RWPE2 (cell line): Measurements from ENCODE around the gene DDX49.
"Not testable (repeated sequence)": the region's sequence is repeated elsewhere in the genome, so short reads cannot be mapped to it uniquely, and the experiment has no call there.

Experiments used
- ATAC-seq: fragments of 200-7000 bp; cut with Tn5 transposase; 3 replicates; pipeline ENCODE4 v1.9.1; 2021; ENCODE audit warnings: low read depth
- DNase-seq: peaks from one replicate; pipeline ENCODE4 v3.0.0-alpha.2; 2020; ENCODE audit warnings: low spot score
- H3K27ac ChIP-seq: fragments of 450-650 bp; 2 replicates; pipeline ENCODE4 v1.5.1; 2017; ENCODE audit warnings: mild to moderate bottlenecking; ENCODE audit not compliant: poor library complexity, severe bottlenecking
- H3K27me3 ChIP-seq: fragments of 250-450 bp; sonication (Bioruptor Pico); 2 replicates; pipeline ENCODE4 v1.5.1; 2021; ENCODE audit warnings: mild to moderate bottlenecking, moderate library complexity; ENCODE audit not compliant: insufficient read depth, poor library complexity, severe bottlenecking
- H3K36me3 ChIP-seq: fragments of 250-450 bp; sonication (Bioruptor Pico); 2 replicates; pipeline ENCODE4 v1.5.1; 2020; ENCODE audit warnings: low read depth, mild to moderate bottlenecking, moderate library complexity
- H3K4me1 ChIP-seq: fragments of 250-450 bp; sonication (Bioruptor Pico); 2 replicates; pipeline ENCODE4 v1.5.1; 2021; ENCODE audit warnings: mild to moderate bottlenecking, moderate library complexity; ENCODE audit not compliant: insufficient read depth, poor library complexity, severe bottlenecking
- H3K4me3 ChIP-seq: fragments of 250-450 bp; sonication (Bioruptor Pico); 2 replicates; pipeline ENCODE4 v1.5.1; 2021; ENCODE audit warnings: mild to moderate bottlenecking, moderate library complexity; ENCODE audit not compliant: severe bottlenecking
- H3K9me3 ChIP-seq: fragments of 250-450 bp; sonication (Bioruptor Pico); 2 replicates; pipeline ENCODE4 v1.5.1; 2021; ENCODE audit warnings: mild to moderate bottlenecking, moderate library complexity; ENCODE audit not compliant: severe bottlenecking
- TF ChIP-seq, protein P1 (sequence below): fragments of 450-650 bp; IDR thresholded peaks from one replicate; pipeline ENCODE4 v1.5.1; 2017; ENCODE audit warnings: mild to moderate bottlenecking, moderate library complexity; ENCODE audit not compliant: poor library complexity, severe bottlenecking

DDX49 gene

DNA sequence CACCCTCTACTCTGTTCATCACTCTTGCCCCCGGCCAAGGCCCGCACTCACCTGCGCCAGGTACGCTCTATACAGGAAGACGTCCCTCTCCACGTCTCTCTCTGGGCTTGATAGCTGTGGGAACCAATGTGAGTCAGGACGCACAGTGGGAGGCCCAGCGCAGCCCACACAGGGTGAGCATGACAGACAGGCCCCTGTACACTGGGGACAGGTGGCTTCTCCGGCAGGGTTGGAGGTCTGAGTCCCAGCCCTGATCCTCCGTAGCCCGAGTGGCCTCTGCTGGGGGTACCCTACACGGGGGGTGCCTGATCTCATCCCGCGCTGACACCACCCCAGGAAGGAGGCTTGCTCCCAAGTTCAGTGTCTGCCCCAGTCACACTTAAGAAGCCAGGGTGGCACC lies 6.6 kb upstream of the DDX49 start:
- no peaks in the 10 kb centered on the region for H3K4me1 ChIP-seq
- TF ChIP-seq, protein P1, sequence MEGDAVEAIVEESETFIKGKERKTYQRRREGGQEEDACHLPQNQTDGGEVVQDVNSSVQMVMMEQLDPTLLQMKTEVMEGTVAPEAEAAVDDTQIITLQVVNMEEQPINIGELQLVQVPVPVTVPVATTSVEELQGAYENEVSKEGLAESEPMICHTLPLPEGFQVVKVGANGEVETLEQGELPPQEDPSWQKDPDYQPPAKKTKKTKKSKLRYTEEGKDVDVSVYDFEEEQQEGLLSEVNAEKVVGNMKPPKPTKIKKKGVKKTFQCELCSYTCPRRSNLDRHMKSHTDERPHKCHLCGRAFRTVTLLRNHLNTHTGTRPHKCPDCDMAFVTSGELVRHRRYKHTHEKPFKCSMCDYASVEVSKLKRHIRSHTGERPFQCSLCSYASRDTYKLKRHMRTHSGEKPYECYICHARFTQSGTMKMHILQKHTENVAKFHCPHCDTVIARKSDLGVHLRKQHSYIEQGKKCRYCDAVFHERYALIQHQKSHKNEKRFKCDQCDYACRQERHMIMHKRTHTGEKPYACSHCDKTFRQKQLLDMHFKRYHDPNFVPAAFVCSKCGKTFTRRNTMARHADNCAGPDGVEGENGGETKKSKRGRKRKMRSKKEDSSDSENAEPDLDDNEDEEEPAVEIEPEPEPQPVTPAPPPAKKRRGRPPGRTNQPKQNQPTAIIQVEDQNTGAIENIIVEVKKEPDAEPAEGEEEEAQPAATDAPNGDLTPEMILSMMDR: no peak
- no peak overlapping the region for H3K27ac ChIP-seq
- peaks cover 46% of the 10 kb centered on the region for H3K36me3 ChIP-seq
- H3K27me3 ChIP-seq: no peaks in the 10 kb centered on the region
- no peak overlapping the region for H3K4me3 ChIP-seq
- no peak for DNase-seq
- H3K9me3 ChIP-seq: no peaks in the 10 kb centered on the region
- ATAC-seq: no peak

DNA sequence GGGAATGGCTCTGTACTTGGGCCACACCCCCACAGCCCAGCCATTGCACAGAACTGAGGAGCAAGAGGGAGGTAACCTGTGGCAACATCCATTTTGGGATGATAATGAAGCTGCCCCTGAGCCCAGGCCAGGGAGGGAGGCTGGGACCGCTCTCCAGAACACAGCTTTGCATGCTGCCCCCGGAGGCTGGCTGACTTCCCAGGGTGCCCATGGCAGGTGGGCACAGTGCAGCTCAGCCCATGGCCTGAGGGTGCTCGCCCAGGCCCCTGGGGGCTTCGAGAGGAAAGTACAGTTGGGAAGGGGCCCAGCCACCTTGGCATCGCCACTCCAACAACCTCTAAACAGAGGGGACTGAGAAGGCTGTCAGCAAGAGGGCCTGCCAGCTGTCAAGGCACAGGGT lies 6.0 kb upstream of the DDX49 start:
- Histone ChIP-seq H3K36me3 (peaks cover 46% of the 10 kb centered on the region), H3K9me3 (no peaks in the 10 kb centered on the region)

GRCh38 chr19:18915639-18916038 lies 3.9 kb upstream of the DDX49 start:
- Histone ChIP-seq H3K4me1 (no peaks in the 10 kb centered on the region), H3K4me3 (no peak overlapping the region), H3K27me3 (no peaks in the 10 kb centered on the region), H3K27ac (no peak overlapping the region), H3K9me3 (no peaks in the 10 kb centered on the region), H3K36me3 (peaks cover 40% of the 10 kb centered on the region)
- TF ChIP-seq, protein P1: peak; percentile 47
- ATAC-seq: no peak
- no peak for DNase-seq

More for the DNA sequence above, 6.0 kb upstream of the DDX49 start:
- Histone ChIP-seq H3K4me1 (no peaks in the 10 kb centered on the region), H3K27ac (no peak overlapping the region), H3K4me3 (no peak overlapping the region), H3K27me3 (no peaks in the 10 kb centered on the region)
- TF ChIP-seq, protein P1: no peak
- no peak for DNase-seq
- ATAC-seq: no peak

DNA sequence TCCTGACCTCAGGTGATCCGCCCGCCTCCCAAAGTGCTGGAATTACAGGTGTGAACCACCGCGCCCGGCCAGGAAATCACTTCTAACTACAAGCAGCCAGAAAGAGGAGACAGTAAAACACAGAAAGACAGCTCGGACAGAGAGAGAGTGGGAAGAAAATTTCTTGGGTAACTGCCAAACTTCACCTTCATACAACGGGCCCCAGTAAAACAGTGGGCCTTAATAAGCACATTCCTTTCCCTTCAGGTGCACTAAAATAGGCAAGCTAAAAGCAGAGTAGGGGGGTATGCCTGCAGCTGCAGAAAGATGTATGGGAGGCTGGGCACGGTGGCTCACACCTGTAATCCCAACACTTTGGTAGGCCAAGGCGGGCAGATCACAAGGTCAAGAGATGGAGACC lies 1.9 kb upstream of the DDX49 start:
- H3K4me3 ChIP-seq, H3K27ac ChIP-seq, ATAC-seq, DNase-seq, H3K4me1 ChIP-seq, H3K9me3 ChIP-seq, H3K27me3 ChIP-seq: not testable (repeated sequence)
- peaks cover 40% of the 10 kb centered on the region for H3K36me3 ChIP-seq

GRCh38 chr19:18919900-18920214 lies 342 bp downstream of the DDX49 start:
- TF ChIP-seq, protein P1: no peak
- peak overlapping the region; percentile 74 for H3K4me3 ChIP-seq
- DNase-seq: no peak
- no peaks in the 10 kb centered on the region for H3K9me3 ChIP-seq
- peaks cover 54% of the 10 kb centered on the region for H3K36me3 ChIP-seq
- ATAC-seq: no peak; the same call in 2 of the 3 replicates
- no peaks in the 10 kb centered on the region for H3K4me1 ChIP-seq
- H3K27ac ChIP-seq: no peak overlapping the region
- H3K27me3 ChIP-seq: no peaks in the 10 kb centered on the region
